Pons (tissue), 1 donor: ENCODE measurements around the gene CDK14.
"Not testable (repeated sequence)": the region's sequence is repeated elsewhere in the genome, so short reads cannot be mapped to it uniquely, and the experiment has no call there.

Experiments used
- DNase-seq: peaks from one replicate; pipeline ENCODE4 v3.0.0-alpha.2; 2016; ENCODE audit warnings: low spot score

Gene CDK14

DNA sequence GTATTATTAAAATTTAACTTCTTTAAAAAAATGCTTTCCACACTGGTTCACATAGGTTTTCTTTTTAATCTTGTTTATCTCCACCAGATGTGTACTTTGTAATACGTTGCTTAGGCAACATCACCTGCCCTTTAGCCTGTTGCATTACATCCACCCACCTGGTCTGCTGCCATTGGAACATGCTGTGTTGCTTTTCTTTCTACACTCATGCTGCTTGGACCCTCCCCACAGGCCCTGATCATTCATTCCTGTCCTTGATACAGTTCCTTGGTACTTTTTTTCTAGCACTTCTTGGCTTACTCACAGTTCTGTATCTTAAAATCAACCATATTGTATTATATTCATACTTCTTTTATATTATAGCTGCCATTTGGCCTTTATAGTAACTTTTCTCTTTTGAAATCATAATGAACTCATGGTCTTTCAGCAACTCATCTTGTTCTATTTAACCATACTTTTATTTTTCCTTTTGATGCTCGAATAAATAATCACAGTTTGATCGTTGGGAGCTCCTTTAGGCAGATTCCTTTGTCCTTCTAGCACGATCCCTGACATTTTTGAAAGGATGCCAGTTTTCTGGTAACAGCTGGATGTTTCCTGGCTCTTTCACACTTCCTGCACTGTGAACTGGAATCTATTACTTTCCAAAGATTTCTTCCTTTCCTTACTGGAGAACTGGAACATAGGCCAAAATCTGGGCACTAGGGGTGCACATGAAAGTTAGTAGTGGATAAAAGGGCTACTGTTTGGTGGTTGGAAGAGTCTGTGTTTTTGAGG is 125.1 kb downstream of the CDK14 start:
- peak; percentile 54 for DNase-seq

DNA sequence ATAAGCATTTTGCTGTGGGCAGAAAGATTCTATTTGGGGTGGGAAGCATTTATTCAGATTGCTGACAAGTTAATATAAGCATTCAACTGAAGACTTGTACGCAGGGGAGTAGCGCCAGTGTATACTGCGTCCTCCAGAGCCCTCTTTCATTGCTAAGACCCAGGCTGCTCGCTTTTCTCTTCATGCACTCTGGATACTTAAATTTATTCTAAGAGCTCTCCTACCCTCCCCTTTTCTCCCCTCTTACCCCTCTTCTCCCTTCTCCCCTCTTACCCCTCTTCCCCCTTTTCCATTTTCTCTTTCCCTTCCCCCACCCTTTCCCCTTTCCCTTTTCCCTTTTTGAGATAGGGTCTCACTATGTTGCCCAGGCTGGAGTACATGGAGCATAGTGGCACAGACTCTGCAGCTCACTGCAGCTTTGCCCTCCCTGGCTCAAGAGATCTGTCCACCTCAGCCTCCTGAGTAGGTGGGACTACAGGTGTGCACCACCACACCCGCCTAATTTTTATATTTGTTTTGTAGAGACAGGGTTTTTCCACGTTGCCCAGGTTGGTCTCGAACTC is 125.8 kb downstream of the CDK14 start:
- DNase-seq, result no peak

DNA sequence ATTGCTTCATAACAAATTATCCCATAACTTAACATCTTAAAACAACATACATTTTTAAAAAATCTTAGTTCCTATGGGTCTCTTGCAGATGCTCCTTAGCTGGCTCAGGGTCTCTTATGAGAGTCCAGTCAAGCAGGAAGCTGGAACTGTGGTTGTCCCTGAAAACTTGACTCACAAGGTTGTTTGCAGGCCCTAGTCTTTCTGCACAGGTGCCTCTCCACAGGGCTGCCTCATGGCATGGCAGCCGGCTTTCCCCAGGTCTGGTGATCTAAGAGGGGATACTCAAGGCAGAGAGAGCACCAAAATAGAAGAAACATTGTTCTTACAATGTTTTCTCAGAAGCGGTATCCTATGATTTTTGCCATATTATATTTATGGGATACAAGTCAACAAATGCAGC is 127.1 kb downstream of the CDK14 start:
- no peak for DNase-seq

DNA sequence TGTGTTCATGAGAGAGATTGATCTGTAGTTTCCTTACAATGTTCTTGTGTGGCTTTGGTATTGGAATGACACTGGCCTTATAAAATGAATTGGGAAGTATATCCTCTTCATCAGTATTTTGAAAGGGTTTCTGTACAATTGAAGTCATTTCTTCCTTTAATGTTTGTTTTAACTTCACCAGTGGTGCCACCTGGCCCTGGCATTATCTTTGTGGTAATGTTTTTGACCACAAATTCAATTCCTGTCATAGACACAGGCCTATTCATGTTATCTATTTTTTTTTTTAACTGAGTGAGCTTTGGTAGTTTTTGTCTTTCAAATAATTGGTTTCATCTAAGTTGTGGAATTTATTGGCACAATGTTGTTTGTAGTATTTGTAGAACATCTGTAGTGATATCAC is 127.7 kb downstream of the CDK14 start:
- no peak for DNase-seq

DNA sequence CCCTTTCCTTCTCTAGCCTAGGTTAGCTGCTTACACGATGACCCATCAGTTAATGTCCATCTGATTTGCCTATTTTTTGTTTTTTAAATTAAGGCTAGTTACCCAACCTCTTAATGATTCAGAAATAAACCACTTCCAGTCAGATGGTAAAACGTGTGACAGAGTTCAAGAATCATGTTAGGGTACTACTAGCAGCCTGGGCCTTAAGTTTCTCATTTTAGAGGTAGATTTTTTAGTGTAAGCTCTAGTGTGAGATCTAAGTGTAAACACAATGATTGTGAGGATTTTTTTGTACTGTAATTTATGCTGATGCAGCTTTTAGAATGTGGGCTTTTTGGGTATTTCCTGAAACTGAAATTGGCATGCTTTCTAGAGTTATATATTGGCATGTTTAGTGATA is 130.0 kb downstream of the CDK14 start:
- DNase-seq, result no peak

DNA sequence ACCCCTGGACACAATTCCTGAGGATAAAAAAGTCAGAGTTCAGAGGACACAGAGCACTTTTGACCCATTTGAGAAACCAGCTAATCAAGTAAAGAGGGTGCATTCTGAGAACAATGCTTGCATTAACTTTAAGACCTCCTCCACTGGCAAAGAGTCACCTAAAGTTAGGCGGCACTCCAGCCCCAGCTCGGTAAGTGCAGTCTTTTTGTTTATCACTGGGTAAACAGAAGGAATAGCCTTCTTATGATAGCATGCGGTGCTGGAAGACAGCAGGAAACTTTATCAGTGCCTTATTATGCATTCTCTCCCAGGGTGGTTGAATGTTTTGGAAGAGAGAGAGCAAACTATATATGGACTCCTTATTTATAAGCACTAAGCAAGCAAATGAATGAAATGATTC is 130.5 kb downstream of the CDK14 start:
- DNase-seq, result no peak

DNA sequence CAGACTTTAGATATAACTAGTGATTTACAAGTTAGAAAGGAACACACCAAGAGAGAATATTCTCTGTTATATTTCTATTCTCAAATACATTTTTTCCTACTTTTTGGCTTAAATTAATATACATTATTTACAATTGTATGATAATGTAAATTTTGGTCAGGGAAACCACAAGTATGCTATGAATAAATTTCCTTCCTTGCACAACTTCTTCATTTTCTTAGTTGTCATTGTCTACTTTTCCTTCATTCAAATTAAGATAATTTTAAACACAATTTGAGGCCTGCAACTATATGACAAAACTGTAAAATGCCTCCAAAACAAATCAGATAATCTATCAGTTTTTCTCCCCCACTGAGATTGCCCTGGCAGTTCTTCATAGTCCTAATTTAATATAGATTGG is 131.3 kb downstream of the CDK14 start:
- DNase-seq, result no peak

DNA sequence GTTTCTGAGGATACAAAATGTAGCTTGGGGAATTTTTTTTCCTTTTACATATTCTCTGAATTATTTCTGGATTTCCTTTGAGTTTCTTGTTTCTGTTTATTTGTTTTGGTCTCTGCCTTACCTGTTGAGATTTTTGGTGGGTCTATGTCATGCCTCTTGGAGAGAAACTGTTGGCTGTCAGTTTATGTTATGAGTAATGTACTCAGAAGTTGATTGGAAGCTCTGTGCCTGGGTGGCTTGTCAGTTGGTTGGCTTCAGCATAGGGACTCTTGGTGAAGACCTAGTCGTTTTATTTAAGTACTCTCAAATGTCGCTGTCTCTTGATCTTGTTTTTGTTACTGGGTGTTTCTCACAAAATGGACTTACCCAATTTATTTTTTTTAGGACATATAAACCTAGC is 132.4 kb downstream of the CDK14 start:
- no peak for DNase-seq

DNA sequence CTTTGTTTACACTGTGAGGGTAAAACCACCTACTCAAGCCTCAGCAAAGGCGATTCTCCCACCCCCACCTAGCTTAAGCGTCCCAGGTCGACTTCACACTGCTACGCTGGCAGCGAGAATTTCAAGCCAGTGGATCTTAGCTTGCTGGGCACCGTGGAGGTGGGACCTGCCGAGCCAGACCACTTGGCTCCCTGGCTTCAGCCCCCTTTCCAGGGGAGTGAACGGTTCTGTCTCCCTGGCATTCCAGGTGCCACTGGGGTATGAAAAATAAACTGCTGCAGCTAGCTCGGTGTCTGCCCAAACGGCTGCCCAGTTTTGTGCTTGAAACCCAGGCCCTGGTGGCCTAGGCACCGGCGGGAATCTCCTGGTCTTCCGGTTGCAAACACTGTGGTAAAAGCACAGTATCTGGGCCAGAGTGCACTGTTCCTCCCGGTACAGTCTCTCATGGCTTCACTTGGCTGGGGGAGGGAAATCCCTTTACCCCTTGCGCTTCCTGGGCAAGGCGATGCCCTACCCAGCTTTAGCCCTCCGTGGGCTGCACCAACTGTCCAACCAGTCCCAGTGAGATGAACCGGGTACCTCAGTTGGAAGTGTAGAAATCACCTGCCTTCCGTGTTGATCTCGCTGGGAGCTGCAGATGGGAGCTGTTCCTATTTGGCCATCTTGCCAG is 139.6 kb downstream of the CDK14 start:
- DNase-seq, result not testable (repeated sequence)

DNA sequence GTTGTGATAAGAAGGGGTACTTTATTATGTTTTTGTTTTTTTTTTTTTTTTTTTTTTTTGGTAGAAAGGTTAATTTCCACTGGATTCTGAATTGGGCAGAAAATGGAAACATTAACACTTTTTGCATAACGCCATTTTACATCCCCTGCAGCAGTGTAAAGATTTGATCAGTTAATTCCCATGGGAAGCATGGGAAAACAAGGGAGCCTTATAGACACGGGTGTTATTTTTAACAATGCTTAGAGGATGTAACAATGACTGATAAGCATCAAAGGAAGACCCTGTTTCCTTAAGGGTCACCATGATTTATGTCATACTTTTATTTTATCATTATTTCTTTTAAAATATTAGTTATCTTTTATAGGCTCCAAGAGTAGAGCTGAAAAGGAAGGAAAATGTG is 140.2 kb downstream of the CDK14 start:
- no peak for DNase-seq

DNA sequence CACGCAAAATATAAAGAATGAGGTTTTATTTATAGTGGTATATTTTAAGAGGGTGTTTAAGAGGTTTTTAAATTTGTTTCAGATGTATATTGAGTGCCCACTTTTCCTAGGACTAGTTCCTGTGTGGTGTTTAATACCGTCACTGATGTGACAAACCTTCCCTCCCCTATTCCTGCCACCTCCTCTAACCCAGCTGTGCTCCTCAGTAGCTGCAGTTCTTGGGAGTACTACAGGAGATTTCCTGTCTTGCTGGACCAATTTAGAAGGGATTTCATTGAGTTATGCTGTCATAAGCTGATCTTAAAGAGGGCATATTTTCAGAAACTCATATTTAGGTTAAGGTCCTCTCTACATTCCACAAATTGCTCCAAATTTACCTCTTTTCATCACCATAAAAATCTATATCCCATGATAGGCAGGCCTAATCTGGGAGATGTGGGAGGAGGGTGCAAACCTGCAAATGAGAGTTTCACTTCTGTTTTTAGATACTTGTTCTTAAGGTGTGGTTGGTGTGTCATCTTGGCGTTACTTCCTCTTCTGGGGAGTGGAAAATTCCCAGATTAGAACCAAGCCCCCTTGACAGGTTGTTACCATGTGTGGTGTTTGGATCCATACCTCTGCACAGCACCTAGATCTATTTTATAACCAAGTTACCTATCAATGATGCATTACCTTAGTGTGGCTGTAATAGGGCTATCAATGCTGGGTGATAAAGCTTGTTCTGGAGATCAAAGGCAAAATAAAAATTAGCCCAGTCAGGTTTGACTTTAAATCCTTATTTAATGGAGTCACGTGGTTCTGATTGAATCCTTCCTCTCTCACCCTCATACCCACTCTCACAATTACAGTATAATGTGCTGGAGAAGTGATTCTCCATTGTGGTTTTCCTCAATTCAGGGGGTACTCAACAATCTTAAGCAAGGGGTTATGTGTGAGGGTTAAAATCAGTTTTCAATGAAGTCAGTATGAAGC is 141.1 kb downstream of the CDK14 start:
- no peak for DNase-seq

DNA sequence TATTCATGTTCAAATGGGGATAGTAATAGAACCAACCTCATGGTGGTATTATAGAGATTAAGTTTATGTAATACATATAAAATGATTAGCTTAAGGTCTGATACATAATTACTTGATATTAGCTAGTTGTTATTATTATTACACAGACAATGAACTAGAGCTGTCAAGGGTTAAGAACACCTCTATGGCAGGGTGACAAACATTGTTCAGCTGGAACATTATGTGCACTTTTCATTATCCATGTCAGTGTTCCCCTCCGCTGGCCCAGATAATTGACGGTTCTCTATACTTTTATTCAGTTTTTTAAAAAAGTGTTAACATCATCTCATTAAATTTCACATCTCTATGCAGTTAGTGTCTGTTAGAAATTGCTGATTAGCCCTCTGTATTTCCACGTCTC is 142.1 kb downstream of the CDK14 start:
- DNase-seq, result no peak

DNA sequence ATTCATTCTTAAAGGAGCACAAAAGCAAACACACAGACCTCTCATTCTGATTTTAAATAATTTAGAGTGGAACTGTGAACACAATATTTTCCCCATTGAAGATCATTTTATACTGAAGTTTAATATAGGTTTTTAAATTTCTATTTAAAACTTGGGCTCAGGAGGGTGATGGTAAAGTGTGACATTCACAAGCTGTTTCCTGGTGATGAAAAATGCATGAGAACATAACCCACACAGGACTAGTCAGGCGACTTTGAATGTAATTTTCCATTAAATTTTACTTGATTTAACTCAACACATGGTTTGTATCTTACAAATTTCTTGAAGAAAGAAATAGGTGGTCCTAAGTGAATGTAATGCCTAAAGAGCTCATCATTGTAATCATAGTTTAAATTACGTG is 143.6 kb downstream of the CDK14 start:
- DNase-seq, result no peak

DNA sequence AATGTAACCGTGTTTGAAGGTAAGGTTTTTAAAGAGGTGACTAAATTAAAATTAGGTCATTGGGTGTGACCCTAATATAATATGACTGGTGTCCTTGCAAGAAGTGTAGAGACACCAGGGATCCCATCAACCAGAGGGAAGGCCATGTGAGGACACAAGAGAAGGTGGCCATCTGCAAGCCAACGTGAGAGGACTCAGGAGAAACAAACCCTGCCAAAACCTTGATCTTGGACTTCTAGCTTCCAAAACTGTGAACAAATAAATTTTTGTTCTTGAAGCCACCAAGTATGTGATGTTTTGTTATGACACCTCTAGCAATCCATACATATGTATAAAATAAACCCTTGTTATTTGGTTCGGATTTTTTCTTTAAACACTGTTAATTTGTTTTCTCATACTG is 144.3 kb downstream of the CDK14 start:
- no peak for DNase-seq

DNA sequence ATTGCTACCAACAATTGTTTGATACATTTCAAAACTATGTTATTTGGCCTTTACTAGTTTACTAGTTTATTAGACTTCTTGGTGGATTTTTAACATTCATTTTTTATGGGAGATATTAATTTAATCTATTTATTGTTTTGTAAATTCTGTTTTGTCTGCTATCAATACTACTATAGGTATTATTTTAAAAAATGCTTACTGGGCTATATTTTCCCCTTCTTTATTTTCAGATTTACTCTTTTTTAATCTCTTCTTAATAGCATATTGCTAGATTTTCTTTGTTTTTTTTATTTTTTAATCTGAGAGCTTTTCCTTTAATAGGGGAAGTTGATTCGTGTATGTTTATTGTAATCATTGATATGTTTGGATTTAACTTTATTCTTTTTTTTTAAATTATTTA is 147.5 kb downstream of the CDK14 start:
- DNase-seq, result no peak

DNA sequence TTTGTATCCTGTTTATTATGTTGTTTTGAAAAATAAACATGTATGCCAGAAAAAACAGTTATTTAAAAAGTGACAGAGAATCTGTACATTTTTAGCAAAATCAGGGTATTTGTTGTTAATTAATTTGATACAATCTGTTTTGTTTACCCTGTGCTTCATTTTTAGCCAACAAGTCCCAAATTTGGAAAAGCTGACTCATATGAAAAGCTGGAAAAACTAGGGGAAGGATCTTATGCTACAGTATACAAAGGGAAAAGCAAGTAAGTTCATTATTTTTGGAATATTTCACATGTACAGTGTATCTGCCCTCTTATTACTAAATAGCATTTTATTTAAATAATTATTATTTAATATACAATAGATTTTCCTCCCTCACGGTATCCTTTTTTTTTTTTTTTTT is 151.4 kb downstream of the CDK14 start:
- no peak for DNase-seq

DNA sequence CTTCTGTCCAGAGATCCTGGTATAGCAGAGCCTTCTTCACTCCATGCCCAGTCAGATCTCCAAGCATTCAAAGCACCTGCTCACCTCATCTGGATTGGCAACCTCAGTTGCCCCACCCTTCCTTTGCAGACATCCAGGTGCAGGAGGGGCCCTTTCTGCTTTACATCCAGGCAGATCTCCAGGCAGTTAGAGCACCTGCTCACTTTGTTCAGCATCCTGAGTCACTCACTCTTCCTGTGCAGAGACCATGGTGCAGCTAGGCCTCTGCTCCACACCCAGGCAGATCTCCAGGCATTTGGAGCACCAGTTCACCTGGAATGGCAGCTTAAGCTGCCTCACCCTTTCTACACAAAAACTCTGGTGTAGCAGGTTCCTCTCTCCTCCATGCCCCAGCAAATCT is 153.1 kb downstream of the CDK14 start:
- DNase-seq, result no peak

DNA sequence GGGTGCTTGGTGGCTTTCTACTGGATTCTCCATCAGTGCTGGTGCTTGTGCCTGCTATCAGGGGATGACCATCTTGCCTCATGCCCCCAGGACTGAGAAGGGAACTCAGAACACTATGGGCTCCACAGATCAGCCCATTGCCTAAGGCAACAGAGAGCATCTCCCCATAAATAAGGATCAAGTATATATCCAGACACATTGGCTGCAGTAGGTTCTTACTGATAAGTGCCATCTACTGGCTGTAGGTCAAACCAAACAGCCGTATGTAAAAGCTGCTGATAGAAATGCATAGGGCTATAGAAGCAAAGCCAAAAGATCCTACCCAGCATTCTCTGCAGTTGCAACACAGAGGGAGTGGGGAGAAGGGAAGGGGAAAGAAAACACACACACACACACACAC is 153.7 kb downstream of the CDK14 start:
- DNase-seq, result no peak

DNA sequence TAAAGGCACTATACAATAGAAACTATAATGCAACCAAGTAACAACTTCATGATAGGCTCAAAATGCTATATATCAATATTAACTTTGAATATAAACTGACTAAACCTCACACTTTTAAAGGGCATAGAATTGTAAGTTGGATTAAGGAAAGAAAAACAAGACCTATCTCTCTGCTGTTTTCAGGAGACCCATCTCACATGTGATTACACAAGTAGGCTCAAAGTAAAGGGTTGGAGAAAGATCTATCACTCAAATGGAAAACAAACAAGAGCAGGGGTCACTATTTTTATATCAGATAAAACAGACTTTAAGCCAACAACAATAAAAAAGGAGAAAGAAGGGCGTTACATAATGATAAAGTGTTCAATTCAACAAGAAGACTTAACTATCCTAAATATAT is 155.5 kb downstream of the CDK14 start:
- no peak for DNase-seq

DNA sequence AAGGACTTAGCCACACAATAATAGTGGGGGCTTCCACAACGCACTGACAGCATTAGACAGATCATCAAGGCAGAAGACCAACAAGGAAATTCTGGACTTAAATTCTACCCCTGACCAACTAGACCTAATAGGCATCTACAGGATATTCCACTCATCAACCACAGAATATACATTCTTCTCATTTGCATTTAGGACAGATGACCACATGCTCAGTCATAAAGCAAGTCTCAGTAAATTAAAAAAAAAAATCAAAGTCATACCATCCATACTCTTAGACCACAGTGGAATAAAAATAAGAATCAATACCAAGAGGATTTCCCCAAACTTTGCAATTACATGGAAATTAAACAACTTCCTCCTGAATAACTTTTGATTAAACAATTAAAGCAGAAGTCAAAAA is 155.9 kb downstream of the CDK14 start:
- DNase-seq, result no peak

DNA sequence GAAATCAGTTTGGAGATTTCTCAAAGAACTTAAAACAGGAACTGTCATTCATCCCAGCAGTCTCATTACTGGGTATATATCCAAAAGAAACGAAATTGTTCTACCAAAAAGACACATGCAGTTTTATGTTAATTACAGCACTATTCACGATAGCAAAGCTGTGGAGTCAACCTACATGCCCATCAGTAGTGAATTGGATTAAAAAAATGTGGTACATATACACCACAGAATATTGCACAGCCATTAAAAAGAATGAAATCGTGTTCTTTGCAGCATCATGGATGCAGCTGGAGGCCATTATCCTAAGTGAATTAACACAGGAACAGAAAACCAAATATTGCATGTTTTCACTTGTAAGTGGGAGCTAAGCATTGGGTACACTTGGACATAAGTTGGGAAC is 158.9 kb downstream of the CDK14 start:
- no peak for DNase-seq

DNA sequence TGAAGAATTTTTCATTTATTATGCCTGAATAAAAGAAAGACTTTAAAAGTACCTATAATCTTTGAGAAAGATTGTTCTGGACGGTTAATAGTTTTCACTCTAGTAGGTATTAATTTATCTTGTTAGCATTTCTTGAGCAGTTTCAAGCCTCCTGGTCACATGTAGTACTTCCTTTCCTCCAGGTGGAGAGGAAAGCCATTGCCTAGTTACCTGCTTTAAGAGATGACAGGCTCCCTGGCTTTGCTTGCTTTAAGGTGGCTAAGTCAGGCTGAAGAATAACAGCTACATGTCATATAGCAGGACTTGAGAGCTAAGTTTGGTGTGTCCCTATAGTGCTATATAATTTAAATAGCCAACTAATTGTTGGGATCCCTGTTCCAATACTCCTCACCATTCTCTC is 160.2 kb downstream of the CDK14 start:
- DNase-seq, result no peak
